ENCODE measurements around the gene SMAD3.

DNA sequence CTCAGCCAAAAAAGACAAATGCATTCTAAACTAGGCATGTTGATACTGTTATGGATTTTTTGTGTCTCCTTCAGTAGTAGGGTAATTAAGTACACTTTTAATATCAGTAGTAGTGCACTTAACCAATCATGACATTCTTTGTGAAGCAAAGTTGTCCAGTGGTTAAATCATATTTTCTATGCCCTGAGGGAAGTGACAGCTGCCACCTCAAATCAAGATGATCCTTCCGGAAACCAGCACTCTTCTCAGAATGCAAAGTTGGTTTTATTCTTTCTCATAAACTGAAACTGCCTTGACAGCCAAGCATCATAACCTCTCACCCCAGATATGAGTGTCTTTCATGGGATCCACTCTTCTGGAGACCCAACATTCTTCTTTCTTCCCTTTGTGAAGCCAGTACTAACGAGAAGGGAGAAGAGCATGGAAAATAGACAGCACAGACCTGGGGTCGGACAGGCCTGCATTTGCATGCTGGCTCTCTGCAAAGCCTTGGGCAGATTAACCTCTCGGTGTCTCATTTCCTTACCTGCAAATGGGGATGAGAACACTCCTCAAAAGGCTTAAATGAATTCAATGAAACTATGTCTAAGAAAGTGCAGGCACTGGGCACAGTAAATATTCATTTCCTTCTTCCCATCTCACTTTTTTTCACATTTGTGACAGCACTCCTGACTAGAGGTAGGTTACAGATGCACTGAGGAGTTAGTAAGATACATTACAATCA is 175.9 kb downstream of the SMAD3 start:
- TF ChIP-seq, protein P1, sequence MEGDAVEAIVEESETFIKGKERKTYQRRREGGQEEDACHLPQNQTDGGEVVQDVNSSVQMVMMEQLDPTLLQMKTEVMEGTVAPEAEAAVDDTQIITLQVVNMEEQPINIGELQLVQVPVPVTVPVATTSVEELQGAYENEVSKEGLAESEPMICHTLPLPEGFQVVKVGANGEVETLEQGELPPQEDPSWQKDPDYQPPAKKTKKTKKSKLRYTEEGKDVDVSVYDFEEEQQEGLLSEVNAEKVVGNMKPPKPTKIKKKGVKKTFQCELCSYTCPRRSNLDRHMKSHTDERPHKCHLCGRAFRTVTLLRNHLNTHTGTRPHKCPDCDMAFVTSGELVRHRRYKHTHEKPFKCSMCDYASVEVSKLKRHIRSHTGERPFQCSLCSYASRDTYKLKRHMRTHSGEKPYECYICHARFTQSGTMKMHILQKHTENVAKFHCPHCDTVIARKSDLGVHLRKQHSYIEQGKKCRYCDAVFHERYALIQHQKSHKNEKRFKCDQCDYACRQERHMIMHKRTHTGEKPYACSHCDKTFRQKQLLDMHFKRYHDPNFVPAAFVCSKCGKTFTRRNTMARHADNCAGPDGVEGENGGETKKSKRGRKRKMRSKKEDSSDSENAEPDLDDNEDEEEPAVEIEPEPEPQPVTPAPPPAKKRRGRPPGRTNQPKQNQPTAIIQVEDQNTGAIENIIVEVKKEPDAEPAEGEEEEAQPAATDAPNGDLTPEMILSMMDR (conservative IDR thresholded peaks at IDR 0.05): no peak
- TF ChIP-seq EZH2 (IDR thresholded peaks at IDR 0.05; ENCODE audit: low read depth): no peak

Measured in PC-9 (cell line).